Measurements from ENCODE around the gene SHLD2.

DNA sequence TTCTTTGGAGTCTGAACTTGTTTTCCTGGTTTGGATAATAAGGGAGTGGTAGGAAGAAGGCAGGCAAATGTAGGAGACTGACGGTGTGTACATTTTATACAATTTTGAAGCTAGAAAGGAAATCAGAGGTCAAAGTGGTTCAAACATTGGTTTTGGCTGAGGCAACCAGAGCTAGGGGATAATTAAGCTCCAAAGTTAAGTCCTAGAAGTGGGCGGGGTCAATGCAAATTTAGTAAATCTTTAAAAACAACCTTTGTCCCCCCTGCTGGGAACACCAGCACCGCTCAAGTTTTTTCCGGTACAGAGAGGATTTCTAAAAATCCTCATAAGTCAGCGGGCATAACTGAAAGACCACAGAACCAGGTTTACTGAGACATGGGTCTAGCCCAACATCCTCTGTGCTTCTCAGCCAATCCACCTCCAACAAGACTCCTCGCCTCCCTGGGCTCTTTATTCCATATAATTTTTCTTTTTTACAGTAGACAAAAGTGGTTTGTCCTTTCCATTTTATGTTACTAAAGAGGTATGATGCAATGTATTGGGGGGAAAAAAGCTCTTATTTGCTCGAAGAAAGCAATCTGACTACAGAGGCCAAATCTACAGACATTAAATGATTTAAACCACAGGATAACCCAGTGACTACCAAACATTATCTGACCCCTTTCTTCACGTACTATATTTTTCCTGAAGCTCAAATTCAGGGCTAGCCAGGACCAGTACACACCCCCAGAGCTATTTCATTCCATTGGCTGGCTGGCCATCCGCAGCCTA, 2.0 kb upstream of the SHLD2 start:
- TF ChIP-seq, protein P1, sequence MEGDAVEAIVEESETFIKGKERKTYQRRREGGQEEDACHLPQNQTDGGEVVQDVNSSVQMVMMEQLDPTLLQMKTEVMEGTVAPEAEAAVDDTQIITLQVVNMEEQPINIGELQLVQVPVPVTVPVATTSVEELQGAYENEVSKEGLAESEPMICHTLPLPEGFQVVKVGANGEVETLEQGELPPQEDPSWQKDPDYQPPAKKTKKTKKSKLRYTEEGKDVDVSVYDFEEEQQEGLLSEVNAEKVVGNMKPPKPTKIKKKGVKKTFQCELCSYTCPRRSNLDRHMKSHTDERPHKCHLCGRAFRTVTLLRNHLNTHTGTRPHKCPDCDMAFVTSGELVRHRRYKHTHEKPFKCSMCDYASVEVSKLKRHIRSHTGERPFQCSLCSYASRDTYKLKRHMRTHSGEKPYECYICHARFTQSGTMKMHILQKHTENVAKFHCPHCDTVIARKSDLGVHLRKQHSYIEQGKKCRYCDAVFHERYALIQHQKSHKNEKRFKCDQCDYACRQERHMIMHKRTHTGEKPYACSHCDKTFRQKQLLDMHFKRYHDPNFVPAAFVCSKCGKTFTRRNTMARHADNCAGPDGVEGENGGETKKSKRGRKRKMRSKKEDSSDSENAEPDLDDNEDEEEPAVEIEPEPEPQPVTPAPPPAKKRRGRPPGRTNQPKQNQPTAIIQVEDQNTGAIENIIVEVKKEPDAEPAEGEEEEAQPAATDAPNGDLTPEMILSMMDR (conservative IDR thresholded peaks at IDR 0.05; ENCODE audit: low read length) = no peak
- TF ChIP-seq EZH2phosphoT487 (IDR thresholded peaks at IDR 0.05; ENCODE audit: borderline replicate concordance) = no peak
